Measurements from ENCODE around the gene TPCN2.

TPCN2 gene

DNA sequence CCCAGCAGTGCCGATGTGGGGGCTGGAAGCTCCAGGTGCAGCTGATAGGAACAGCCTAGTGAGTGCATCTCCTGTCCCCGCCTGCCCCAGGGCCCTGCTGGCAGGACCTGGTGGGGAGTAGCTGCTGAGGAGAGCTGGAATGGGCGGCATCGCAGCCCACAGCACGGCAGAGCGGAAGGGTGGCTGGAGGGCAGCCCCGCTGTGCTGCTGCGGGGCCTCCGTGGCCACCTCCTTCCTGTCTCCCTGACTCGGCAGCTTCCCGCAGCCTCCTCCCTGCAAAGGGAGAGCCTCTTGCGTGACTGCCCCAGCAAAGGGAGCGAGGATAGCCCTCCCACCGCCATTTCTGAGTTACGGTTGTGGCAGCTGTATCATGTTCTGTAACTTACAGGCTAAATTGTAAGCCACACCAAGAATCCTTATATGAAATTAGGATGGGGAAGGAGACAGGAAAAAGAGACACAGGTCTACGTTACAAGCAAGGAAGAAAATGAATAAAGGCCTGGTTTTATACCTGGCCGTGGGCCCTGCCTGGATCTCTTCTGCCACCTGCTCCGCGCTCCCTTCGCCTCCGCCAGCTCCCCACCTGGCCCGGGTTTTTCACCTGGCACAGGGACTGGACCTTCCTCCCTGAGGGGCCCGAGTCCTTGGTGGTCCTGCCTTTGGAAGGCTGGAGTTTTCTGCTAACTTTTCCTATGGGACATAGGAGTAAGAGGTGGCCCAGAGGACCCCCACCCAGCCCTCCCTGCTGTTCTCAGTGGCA, 10.0 kb downstream of the TPCN2 start:
- no peak for DNase-seq

DNA sequence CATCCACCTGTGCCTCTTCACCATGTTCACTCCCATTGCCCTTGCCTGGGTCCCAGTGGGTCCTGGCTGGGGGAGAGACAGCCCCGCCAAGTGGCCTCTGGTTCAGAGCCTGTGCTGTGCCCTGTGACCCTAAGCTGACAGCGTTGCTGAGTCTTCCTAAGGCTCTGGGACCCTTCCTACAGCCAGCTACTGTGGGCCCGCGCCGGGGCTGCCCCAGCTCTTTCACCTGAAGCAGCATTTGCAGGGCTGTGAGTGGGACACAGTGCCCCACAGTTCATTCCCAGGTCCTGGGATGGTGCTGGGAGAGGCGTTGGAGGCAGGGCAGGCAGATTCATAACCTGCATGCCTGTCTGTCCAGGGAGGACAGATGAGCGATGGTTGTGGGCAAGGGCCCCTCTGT, 10.7 kb downstream of the TPCN2 start:
- no peak for DNase-seq

DNA sequence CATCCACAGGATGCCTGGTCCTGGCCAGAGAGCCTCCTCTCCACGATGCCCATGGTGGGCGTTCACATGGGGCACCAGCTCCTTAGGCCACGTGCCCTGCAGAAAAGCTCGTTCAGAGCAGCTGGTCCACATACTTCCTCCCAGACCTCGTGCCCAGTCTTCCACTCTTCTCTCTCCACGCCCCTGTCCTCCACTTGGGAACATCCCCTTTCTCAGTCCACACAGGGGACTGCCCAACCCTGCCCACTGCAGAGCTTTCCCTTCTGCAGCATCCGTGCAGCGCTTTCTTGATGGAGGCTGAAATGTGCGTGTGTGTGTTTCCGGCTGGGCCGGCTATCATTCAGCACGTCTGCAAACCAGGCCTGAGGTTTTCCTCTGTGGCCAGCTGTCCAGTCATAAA, 11.3 kb downstream of the TPCN2 start:
- no peak for DNase-seq

DNA sequence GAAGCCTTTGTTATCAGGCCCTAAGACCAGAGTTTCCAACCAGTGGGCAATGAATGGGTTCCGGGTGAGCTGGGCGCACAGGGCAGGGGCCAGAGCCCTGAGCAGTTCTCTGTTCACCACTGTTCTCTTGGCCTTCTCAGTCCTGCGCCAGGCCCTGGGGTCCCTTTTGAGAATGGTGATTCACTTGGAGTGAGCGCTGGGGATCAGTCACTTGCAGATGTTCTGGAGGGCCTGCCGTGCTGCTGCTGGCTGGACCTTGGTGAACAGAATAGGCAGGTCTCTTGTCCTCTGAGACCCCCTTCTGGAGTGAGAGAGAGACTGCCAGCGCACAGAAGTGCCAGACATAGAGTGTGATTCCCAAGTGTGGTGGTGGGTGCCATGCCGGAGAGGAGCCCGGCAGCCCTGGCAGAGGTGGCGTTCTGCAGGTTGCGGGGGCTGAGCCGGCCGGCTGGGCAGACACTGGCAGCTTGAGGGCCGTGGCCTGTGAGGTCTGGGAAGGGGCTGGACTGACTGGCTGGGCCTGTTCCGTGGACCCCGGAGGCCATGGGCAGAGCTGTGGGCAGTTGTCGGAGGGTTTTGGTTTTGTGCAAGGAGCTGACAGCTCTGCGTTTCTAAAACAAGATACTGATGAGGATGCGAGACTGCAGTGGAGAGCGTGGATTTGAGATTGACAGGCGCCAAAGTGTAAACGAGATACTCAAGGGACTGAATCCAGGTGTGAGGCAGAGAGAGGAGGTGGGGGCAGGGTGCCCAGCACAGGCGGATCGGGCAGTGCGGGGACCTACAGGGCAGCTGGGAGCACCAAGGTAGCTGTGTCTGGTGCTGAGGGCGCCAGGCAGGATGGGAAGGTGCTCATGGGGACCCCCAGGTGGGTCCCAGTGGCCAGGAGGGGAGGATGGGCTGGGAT, 12.3 kb downstream of the TPCN2 start:
- DNase-seq: no peak

DNA sequence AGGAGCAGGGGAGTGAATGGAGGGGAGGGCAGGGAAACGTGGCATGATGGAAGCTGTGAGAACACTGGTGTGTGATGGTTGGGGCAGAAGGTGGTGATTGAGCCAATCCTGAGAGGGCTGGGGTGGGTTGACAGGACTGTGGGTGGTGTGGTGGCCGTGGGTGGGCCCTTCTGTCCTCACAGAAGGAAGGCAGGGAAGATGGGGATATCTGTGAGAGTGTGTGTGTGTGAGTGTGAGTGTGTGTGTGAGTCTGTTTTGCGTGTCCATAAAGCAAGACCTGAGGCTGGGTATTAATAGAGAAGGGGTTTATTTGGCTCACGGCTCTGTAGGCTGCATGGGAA, 13.0 kb downstream of the TPCN2 start:
- DNase-seq: no peak

DNA sequence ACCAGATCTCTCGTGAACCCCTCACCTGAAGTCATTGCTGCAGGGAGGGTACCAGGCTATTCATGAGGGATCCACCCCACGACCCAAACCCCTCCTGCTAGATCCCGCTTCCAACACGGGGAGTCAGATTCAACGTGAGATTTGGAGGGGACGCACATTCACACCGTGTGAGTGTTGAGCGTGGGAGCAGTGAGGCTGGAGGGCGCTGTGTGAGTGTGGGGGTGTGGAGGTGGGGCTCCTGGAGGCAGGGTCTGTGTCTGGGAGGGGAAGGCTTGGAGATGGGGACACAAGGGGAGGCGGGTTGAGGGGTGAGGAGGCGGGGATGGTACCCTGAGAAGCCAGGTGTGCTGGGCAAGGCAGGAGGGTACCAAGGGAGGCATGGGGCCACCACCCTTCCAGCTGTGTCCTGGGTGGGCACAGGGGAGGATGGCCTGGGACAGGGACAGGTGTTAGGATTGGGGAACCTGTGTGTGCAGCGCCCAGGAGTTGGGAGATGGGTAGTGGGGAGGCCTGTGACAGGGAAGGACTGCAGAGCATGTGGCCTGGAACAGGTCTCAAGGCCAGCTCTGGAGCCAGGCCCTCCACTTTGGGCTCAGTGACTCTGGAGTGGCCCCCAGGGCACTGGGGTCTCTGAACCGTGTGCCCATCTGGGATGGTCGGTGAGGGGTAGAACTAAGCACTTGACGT, 13.6 kb downstream of the TPCN2 start:
- DNase-seq: no peak

DNA sequence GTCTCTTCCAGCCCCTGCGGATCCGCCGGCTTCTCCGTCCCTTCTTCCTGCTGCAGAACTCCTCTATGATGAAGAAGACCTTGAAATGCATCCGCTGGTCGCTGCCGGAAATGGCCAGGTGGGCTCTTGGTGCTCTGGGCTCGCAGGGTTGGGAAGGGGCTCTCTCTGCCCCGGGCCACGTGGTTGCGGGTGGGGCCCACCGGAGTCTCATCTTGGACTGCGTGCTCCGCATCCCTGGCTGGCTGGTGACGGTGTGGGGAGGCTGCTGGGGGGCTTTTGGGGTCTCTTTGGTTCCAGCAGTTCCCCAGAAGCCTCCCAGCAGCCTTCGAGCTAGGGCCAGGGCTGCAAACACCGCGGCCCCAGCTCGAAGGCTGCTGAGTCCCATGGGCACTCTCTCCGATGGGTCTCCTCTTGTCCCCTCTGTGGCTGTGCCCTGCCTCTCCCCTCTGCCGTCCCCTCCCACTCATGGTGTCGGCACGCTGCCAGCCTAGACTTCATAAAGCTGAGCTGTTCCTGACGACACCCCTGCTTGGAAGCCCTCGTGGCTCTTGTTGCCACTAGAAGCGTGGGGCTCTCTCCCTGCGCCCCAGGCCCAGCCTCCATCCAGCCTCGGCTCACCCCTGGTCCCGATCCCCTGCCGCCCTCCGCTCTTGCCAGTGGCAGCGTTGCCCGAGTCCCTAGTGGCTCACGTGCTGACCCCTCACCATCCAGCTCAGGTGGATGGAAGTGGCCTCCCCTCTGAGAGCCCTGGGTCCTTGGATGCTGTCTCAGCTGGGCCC, 14.3 kb downstream of the TPCN2 start:
- no peak for DNase-seq

DNA sequence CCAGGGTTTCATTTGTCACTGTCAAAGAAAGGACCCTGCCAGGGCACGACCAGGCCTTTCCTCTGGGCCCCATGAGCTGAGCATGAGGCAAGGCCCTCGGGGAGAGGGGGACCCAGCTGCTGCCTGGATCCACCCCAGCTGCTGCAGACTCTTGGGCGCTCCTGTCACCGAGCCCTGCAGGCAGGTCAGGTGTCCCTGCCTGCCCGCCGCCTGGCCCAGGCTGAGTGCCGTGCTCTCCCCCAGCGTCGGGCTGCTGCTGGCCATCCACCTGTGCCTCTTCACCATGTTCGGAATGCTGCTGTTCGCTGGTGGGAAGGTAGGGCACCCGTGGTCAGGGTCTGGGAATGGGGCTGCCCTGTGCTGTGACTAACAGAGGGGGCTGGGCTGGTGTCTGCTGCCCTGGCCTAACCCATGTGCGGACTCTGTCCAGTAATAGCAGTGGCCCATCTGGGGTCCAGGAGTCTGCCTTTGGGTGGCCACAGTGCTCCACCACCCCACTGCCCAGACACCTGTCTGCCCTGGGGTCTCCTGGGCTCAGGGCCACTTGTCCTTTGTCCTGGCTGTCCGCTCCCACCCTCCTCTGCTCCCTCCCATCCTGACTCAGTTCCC, 15.0 kb downstream of the TPCN2 start:
- no peak for DNase-seq

DNA sequence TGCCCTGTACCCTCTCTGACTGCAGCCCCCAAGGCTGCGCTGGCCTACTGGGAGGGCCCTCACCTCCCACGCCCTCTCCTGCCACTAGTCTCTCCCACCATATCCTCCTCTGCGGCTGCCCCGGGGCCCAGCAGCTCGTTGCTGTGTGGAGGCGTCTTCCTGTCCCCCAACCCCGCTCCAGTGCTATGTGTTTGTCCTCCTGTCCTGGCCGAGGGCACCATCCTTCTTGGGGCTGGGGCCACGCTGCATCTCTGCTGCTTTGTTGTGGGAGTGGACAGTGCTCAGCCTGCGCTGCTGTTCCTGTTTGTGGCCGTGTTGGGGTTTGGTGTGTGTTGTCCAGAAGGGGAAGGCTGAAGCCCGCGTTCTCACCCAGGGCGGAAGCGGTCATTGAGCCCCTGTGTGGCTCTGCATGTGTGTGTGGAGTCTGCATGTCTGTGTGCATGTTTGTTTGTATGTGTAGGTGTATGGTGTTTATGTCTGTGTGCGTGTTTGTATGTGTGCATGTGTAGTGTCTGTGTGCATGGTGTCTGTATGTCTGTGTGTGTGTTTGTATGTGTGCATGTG, 15.7 kb downstream of the TPCN2 start:
- DNase-seq: no peak

DNA sequence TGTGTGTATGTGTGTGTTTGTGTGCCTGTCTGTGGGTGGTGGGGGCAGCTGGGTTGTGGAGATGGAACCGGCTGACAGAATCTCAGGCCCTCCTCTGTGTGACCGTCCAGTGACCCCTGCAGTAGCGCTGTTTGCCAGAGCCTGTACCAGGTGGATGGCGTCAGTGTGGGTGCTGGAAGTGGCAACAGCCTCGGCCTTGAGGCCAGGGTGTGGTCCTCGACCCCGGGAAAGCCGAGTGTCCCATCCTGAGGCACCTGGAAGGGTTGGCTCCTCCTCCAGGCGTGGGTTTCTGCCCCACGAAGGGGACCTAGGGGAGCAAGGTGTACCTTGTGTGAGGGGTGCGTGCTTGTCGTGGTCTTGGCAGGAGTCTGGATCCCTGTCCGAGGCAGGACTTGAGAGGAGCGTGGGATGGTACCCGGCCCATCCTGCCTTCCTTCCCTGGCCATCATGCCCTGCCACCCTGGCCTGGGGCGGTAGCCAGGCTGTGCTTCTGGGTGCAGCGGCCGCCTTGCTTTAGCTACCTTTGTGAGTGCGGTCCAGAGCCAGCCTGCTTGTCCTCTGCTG, 16.5 kb downstream of the TPCN2 start:
- no peak for DNase-seq

DNA sequence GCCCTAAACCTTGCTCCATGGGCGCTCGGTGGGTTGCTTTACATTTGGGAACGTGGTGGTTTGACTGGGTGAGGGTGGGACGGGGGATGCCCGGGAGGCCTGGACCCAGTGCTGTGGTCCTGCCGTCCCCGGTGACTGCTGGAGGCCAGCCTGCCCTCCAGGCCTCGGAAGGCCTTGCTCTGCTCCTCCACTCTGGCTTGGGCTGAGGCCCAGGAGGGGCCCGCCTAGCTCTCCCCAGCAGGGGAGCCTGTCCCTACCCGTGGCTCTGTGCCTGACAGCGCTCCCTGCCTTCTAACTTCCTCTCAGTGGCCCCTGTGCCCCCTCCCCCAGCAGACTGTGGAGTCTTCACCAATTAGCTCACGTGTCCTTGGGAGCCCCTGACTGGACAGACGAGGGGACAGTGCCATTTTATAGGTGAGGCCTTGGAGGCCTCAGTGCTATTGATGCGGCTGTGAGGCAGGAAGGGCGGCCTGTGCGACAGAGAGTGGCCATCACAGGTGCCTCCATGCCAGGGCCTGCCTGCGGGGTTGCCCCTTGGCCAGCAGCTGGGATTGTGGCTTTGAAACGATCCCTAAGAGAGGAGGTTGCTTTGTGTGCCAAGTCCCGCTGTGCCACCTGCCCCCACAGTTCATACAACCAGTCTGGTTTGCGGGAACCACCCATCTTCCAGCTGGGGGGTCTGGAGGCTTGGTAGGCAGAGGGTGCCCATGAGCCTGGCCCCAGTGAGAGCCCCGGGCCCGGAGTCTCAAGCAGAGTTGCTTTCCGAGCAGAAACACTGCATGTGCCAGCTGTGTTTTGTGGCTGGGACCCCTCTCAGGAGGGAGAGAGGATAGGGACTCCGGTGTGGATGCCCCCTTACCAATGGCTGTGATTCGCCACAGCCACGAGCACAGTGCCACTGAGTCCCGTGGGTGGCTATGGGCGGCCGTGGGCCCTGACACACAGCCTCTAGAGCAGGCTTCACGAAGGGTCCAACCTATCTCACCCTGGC, 17.7 kb downstream of the TPCN2 start:
- DNase-seq: no peak

DNA sequence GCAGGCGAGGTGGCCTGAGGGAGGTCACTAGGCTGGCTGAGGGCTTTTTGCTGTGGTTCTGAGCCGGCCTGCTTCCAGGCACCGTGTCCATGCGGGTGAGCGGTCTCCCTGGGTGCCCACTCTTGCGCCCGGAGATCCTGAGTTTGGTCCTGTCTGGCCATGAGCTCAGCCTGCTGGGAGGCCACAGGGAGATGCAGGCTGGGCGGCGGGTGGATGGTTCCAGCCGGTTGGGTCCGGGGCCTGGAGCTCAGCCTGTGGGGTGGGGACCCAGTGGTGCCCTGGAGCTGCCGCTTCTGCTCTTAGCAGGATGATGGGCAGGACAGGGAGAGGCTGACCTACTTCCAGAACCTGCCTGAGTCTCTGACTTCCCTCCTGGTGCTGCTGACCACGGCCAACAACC, 18.5 kb downstream of the TPCN2 start:
- DNase-seq: no peak

DNA sequence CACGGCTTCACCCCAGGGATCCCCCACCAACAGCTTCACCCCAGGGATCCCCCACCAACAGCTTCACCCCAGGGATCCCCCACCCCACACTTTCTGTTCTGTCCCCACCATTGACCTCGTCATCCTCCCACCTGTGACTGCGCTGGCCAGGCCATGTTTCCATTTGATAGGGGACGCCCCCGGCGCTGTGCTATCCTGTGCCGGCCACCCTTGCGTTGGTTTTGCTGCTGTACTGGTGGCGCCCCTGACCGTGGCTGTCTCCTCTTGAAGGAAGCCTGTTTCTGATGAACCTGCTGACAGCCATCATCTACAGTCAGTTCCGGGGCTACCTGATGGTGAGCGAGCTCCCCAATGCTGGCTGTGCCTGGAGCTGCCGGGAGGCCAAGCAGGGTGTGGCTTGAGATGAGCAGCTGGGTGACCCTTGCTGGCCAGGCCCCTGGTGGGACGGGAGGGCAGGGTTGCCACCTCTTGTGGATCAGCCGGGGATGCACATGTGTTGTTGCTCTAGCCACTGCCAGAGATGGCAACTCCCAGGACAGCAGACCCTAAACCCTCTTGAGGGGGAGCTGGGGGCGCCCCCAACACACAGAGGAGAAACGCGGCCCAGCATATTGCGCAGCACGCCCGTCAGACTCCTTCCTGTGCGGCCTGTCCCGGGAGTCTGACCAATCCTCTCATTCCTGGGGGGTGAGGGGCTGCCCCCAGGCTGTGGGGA, 22.5 kb downstream of the TPCN2 start:
- DNase-seq: no peak

DNA sequence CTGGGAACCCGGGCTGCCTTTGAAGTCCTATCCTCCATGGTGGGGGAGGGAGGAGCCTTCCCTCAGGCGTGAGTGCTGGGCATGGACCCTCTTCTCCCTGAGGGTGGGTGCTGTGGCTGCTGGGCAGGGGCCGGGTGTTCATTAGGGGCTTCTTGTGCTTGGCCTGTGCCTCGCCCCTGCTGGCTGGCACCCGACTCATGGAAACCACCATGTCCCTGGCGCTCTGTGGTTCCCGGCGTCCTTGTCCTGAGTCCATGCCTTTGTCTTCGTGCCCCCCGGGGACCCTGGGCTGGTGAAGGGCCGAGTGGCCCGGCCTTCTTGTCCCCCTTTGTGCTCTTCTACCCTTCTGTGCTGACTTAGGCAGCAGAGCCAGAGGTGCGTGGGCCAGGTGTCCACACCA, 23.2 kb downstream of the TPCN2 start:
- no peak for DNase-seq

DNA sequence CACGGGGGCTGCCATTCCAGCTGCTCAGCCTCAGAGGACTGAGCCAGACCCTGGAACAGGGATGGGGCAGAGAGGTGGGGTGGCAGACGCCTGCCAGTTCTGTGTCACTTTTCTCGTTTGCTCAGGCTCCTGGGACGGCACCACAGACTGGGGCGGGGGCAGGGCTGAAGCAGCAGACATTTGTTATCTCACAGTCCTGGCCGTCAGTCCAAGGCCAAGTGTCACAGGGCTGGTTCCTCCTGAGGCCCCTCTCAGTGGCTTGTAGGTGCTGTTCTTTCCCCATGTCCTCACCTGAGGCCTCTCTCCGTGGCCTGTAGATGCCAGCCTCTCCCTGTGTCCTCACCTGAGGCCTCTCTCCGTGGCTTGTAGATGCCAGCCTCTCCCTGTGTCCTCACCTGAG, 24.7 kb downstream of the TPCN2 start:
- DNase-seq: no peak

DNA sequence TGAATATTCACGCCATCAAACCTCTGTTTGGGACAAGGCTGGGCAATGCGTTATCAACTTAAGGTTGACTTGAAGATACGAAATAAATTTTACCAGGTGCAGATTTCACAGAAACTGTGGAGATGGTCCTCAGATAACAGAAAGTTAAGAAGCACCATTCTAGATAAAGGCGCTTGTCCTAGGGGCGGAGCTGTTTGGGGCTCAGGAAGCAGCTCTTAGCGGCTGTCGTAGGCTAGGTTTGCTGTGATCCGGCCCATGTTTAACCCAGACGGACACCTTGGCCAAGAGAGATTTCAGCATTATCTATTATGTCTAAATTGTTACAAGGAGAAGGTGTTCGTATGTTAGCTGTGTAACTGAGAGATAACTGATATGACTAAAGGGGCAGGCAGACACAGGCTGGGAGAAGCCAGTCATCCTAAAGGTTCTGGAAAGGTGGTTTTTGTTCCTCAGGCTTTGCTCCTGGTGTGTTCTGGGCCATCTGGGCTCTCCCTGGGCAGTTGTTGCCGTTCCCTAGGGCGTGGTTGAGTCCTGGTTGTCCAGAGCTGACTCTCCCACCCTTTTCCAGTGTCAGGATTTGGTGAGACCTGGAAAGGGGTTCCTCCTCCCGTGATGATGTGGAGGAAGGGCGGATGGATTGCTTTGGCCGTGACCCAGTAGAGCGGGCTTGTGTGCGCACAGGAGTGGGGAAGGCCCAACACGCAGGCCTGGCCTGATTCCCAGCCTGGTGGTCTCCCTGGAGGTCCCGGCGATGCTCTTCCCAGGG, 25.8 kb downstream of the TPCN2 start:
- DNase-seq: no peak

DNA sequence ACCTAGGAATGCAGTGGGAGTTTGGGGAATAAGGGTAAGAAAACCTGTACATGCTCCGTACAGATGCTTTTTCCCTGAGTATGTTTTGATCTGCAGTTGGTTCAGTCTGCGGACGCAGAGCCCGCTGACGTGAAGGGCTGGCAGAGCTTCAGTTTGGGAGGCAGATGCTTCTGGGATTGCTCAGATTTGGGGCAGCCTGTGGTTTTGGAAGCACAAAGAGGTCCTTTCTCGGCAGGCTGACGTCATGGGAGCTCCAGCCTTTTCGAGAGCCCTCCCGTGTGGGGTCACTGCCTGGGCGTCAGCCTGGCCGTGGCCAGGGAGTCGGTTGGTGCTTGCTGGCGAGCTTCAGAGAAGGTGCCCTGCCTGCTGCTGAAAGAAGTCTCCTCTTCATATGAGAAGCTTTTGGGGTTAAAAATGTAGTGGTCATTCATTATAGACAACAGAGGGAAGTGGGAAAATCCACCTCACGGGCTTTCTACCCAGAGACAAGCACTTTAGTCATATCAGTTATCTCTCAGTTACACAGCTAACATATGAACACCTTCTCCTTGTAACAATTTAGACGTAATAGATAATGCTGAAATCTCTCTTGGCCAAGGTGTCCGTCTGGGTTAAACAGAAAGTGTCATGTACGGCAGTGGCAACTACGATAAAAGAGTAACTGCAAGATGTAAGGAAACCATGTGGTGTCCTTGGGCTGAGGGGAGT, 26.8 kb downstream of the TPCN2 start:
- DNase-seq: no peak

DNA sequence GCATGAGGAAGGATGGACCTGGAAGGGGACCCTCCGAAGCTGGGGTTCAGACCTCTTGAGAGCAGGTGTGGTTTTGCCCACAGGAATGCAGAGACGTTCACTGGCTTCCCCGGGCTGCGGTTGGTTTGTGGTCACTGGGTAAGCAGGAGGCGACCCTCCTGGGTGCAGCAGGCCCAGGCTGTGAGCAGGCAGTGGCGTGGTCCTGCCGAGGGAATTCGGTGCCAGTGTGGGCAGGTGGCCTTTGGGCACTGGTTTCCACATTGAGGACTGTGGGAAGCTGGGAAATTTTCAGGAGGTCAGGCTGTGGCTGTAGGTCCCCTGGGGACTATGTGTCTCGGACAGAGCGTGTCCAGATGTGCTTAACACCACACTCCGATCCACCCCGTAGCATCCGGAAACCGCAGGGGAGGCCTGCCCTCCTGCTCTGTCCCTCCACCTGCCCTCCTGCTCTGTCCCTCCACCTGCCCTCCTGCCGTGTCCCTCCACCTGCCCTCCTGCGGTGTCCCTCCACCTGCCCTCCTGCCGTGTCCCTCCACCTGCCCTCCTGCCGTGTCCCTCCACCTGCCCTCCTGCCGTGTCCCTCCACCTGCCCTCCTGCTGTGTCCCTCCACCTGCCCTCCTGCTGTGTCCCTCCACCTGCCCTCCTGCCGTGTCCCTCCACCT, 27.5 kb downstream of the TPCN2 start:
- DNase-seq: no peak

Measured in CD4-positive, alpha-beta T cell treated with Interleukin-21 for 1 hour (primary cell).